ENCODE data around the gene GLIS1.

DNA sequence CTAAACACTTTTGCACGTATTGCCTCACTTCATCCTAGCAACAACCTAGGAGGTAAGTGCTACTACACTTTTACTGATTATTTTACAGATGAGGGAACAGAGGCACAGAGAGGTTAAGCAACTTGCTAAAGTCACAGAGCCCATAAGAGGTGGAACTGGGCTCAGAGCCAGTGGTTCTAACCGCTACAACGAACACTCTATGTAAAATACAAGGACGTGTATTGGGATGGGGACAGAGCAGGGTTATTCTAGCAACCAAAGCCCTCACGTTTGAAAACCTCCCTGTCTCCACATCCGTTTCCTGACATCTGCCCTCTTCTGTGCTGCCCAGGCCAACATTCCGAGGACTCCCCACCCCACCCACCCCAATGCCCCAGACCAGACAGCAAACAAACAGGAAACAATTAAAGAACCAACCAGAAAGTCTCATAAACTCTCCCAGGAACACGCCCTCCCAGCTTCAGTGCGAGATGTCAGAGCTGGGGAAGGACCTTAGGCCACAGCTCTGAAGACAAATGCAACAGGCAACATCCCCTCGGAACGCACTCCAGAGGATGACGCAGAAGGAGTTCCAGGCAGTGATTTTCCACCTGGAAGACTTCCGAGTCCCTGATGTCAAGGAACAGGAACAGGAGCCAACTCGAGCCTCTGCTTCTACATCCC is 41.1 kb downstream of the GLIS1 start:
- no peak for TF ChIP-seq POLR2A (IDR thresholded peaks at IDR 0.05)
- TF ChIP-seq, protein P1, sequence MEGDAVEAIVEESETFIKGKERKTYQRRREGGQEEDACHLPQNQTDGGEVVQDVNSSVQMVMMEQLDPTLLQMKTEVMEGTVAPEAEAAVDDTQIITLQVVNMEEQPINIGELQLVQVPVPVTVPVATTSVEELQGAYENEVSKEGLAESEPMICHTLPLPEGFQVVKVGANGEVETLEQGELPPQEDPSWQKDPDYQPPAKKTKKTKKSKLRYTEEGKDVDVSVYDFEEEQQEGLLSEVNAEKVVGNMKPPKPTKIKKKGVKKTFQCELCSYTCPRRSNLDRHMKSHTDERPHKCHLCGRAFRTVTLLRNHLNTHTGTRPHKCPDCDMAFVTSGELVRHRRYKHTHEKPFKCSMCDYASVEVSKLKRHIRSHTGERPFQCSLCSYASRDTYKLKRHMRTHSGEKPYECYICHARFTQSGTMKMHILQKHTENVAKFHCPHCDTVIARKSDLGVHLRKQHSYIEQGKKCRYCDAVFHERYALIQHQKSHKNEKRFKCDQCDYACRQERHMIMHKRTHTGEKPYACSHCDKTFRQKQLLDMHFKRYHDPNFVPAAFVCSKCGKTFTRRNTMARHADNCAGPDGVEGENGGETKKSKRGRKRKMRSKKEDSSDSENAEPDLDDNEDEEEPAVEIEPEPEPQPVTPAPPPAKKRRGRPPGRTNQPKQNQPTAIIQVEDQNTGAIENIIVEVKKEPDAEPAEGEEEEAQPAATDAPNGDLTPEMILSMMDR (IDR thresholded peaks at IDR 0.05) = no peak
- TF ChIP-seq EP300 (IDR thresholded peaks at IDR 0.05) = no peak

All from ovary (tissue), 3 donors.